HEK293 (cell line): ENCODE data around the gene LRCH1.

Experiments
- CTCF ChIA-PET: fragments of 350-600 bp; formaldehyde crosslinking; extraction: SDS; loops from one replicate; lab custom pipeline; 2021; ENCODE audit warnings: antibody characterized with exemption; lab: Yijun Ruan, JAX
- POLR2A ChIA-PET: fragments of 300-600 bp; formaldehyde crosslinking; extraction: SDS; loops from one replicate; lab custom pipeline; 2020; ENCODE audit warnings: antibody characterized with exemption, inconsistent platforms; lab: Yijun Ruan, JAX
- H3K27ac ChIP-seq: fragments of 200-500 bp; sonication (Bioruptor generic); 2 replicates; pipeline ENCODE4 v1.5.1; 2014; ENCODE audit warnings: low read depth, low read length, control low read depth, inconsistent platforms; ENCODE audit errors: extremely low read depth
- H3K36me3 ChIP-seq, 2 experiments: fragments of 200-500 bp in 1 of 2; sonication (Bioruptor generic) in 1 of 2; 1 replicate in 1 of 2; 2 replicates in 1 of 2; pipeline ENCODE4 v1.5.1; 2014 to 2017; ENCODE audit warnings: inconsistent platforms in 2 of 2, low read length in 2 of 2; ENCODE audit not compliant: control insufficient read depth in 2 of 2, insufficient read depth in 1 of 2
- H3K4me1 ChIP-seq: fragments of 200-500 bp; sonication (Bioruptor generic); 2 replicates; pipeline ENCODE4 v1.5.1; 2014; ENCODE audit warnings: mild to moderate bottlenecking, low read length, inconsistent platforms; ENCODE audit not compliant: control insufficient read depth, insufficient read depth
- H3K4me3 ChIP-seq: 2 replicates; pipeline ENCODE4 v1.5.1; 2011; ENCODE audit warnings: low read depth, mild to moderate bottlenecking, control low read depth, low read length, moderate library complexity
- H3K9me3 ChIP-seq: fragments of 200-500 bp; sonication (Bioruptor generic); 2 replicates; pipeline ENCODE4 v1.5.1; 2014; ENCODE audit warnings: low read depth, low read length, inconsistent platforms; ENCODE audit not compliant: control insufficient read depth, insufficient read depth
- EGR2 ChIP-seq: fragments of 450-650 bp; formaldehyde crosslinking; IDR thresholded peaks from 2 replicates; pipeline ENCODE4 v1.5.1; 2016; ENCODE audit warnings: low read depth, missing biosample characterization, missing genetic modification characterization
- KLF9 ChIP-seq: fragments of 450-650 bp; formaldehyde crosslinking; IDR thresholded peaks from 2 replicates; pipeline ENCODE4 v1.5.1; 2016; ENCODE audit warnings: missing biosample characterization, missing genetic modification characterization, low read depth
- MYNN ChIP-seq: fragments of 450-650 bp; formaldehyde crosslinking; IDR thresholded peaks from 2 replicates; pipeline ENCODE4 v1.5.1; 2016; ENCODE audit warnings: missing biosample characterization, missing genetic modification characterization, borderline replicate concordance
- SCRT1 ChIP-seq: fragments of 450-650 bp; formaldehyde crosslinking; IDR thresholded peaks from 2 replicates; pipeline ENCODE4 v1.5.1; 2016; ENCODE audit warnings: missing biosample characterization, missing genetic modification characterization, borderline replicate concordance
- SCRT2 ChIP-seq: fragments of 450-650 bp; formaldehyde crosslinking; IDR thresholded peaks from 2 replicates; pipeline ENCODE4 v1.5.1; 2016; ENCODE audit warnings: missing biosample characterization, missing genetic modification characterization
- SETDB1 ChIP-seq: IDR thresholded peaks from one replicate; pipeline ENCODE4 v1.6.1; 2017; ENCODE audit warnings: mild to moderate bottlenecking, low read length, moderate library complexity, mixed read lengths; ENCODE audit not compliant: insufficient read length
- TCF7L2 ChIP-seq: IDR thresholded peaks from 2 replicates; pipeline ENCODE4 v1.6.1; 2011; ENCODE audit warnings: low read depth, mild to moderate bottlenecking, inconsistent platforms, low read length, moderate library complexity, borderline replicate concordance
- ZBTB48 ChIP-seq: fragments of 450-650 bp; formaldehyde crosslinking; IDR thresholded peaks from 2 replicates; pipeline ENCODE4 v1.5.1; 2016; ENCODE audit warnings: missing biosample characterization, missing genetic modification characterization
- ZFHX2 ChIP-seq: fragments of 450-650 bp; formaldehyde crosslinking; conservative IDR thresholded peaks from 2 replicates; pipeline ENCODE4 v1.5.1; 2016; ENCODE audit warnings: missing biosample characterization, missing genetic modification characterization
- ZNF112 ChIP-seq: fragments of 450-650 bp; formaldehyde crosslinking; IDR thresholded peaks from 2 replicates; pipeline ENCODE4 v1.5.0; 2017; ENCODE audit warnings: missing biosample characterization, missing genetic modification characterization
- ZNF121 ChIP-seq: fragments of 450-650 bp; formaldehyde crosslinking; IDR thresholded peaks from 2 replicates; pipeline ENCODE4 v1.5.1; 2016; ENCODE audit warnings: missing biosample characterization, missing genetic modification characterization
- ZNF155 ChIP-seq: fragments of 450-650 bp; formaldehyde crosslinking; IDR thresholded peaks from 2 replicates; pipeline ENCODE4 v1.5.1; 2016; ENCODE audit warnings: missing biosample characterization, missing genetic modification characterization
- ZNF239 ChIP-seq: fragments of 450-650 bp; formaldehyde crosslinking; IDR thresholded peaks from 2 replicates; pipeline ENCODE4 v1.5.1; 2016; ENCODE audit warnings: missing biosample characterization, missing genetic modification characterization
- ZNF302 ChIP-seq: fragments of 450-650 bp; formaldehyde crosslinking; IDR thresholded peaks from 2 replicates; pipeline ENCODE4 v1.5.1; 2016; ENCODE audit warnings: missing biosample characterization, missing genetic modification characterization, low read depth
- ZNF311 ChIP-seq: fragments of 450-650 bp; formaldehyde crosslinking; IDR thresholded peaks from 2 replicates; pipeline ENCODE4 v1.5.1; 2017; ENCODE audit warnings: missing biosample characterization, missing genetic modification characterization, borderline replicate concordance
- ZNF366 ChIP-seq: fragments of 450-650 bp; formaldehyde crosslinking; conservative IDR thresholded peaks from 2 replicates; pipeline ENCODE4 v1.5.1; 2016; ENCODE audit warnings: missing biosample characterization, missing genetic modification characterization
- ZNF404 ChIP-seq: fragments of 450-650 bp; formaldehyde crosslinking; IDR thresholded peaks from 2 replicates; pipeline ENCODE4 v1.5.1; 2017; ENCODE audit warnings: missing biosample characterization, missing genetic modification characterization
- ZNF544 ChIP-seq: fragments of 450-650 bp; formaldehyde crosslinking; IDR thresholded peaks from 2 replicates; pipeline ENCODE4 v1.5.0; 2017; ENCODE audit warnings: missing biosample characterization, missing genetic modification characterization
- ZNF548 ChIP-seq: fragments of 450-650 bp; formaldehyde crosslinking; IDR thresholded peaks from 2 replicates; pipeline ENCODE4 v1.5.1; 2016; ENCODE audit warnings: missing biosample characterization, missing genetic modification characterization
- ZNF629 ChIP-seq: fragments of 450-650 bp; formaldehyde crosslinking; IDR thresholded peaks from 2 replicates; pipeline ENCODE4 v1.5.1; 2017; ENCODE audit warnings: missing biosample characterization, missing genetic modification characterization
- ZNF677 ChIP-seq: fragments of 450-650 bp; IDR thresholded peaks from 2 replicates; pipeline ENCODE4 v1.5.0; 2018; ENCODE audit warnings: missing biosample characterization, mild to moderate bottlenecking, missing genetic modification characterization, moderate library complexity
- TF ChIP-seq, protein P1 (sequence below): fragments of 450-650 bp; formaldehyde crosslinking; IDR thresholded peaks from 2 replicates; pipeline ENCODE4 v1.5.1; 2016; ENCODE audit warnings: missing biosample characterization, missing genetic modification characterization
- TF ChIP-seq, protein P2 (sequence below): fragments of 450-650 bp; formaldehyde crosslinking; conservative IDR thresholded peaks from 2 replicates; pipeline ENCODE4 v1.5.1; 2016; ENCODE audit warnings: low read depth, missing biosample characterization, missing genetic modification characterization

The LRCH1 gene

DNA sequence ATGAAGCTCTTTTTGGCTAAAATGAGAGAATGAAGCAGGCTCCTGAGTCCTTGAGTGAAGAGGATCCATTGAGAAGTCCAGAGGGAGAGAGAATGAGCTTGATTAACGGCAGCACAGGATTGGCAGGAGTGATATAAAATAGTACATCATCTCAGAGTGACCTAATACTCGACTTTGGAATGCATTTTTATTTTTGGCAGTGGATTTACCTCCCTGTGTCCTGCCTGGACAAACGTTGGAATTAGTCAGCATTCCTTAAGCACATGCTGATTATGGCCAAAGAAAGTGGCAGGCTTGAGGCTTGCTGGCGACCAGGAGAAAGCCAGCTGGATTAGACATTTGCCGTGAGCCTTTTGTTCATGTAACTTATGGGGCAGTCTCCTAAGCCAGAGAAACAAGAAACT, 22.9 kb downstream of the LRCH1 start (continued):
- TF ChIP-seq, protein P1, sequence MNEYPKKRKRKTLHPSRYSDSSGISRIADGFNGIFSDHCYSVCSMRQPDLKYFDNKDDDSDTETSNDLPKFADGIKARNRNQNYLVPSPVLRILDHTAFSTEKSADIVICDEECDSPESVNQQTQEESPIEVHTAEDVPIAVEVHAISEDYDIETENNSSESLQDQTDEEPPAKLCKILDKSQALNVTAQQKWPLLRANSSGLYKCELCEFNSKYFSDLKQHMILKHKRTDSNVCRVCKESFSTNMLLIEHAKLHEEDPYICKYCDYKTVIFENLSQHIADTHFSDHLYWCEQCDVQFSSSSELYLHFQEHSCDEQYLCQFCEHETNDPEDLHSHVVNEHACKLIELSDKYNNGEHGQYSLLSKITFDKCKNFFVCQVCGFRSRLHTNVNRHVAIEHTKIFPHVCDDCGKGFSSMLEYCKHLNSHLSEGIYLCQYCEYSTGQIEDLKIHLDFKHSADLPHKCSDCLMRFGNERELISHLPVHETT (tag by site-specific recombination): no peak
- TF ChIP-seq ZBTB48: no peak
- no peak for TF ChIP-seq ZNF544

DNA sequence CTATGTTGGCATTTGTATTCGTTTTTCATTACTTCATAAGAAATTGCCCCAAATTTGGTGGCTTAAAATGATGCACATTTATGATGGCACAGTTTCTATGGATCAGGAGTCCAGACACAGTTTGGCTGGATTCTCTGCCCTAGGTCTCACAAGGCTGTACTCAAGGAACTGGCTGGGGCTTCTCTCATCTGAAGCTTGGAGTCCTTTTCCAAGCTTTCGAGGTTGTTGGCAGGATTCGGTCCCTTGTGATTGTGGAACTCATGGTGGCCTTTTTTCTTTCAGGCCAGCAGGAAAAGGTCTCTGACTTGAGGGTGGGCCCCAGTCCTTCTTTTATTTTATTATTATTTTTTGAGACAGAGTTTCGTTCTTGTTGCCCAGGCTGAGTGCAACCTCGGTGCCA, 23.8 kb downstream of the LRCH1 start:
- Histone ChIP-seq H3K36me3 (no peaks in the 10 kb centered on the region), H3K4me1 (peaks cover 11% of the 10 kb centered on the region), H3K27ac (no peak overlapping the region), H3K4me3 (no peak overlapping the region), H3K9me3 (no peaks in the 10 kb centered on the region)
- TF ChIP-seq ZNF677 (no peak), ZNF548 (no peak), KLF9 (tag by site-specific recombination) (no peak), MYNN (no peak), TCF7L2 (no peak), ZNF155 (tag by site-specific recombination) (no peak), ZNF239 (tag by site-specific recombination) (no peak)
- TF ChIP-seq, protein P2, sequence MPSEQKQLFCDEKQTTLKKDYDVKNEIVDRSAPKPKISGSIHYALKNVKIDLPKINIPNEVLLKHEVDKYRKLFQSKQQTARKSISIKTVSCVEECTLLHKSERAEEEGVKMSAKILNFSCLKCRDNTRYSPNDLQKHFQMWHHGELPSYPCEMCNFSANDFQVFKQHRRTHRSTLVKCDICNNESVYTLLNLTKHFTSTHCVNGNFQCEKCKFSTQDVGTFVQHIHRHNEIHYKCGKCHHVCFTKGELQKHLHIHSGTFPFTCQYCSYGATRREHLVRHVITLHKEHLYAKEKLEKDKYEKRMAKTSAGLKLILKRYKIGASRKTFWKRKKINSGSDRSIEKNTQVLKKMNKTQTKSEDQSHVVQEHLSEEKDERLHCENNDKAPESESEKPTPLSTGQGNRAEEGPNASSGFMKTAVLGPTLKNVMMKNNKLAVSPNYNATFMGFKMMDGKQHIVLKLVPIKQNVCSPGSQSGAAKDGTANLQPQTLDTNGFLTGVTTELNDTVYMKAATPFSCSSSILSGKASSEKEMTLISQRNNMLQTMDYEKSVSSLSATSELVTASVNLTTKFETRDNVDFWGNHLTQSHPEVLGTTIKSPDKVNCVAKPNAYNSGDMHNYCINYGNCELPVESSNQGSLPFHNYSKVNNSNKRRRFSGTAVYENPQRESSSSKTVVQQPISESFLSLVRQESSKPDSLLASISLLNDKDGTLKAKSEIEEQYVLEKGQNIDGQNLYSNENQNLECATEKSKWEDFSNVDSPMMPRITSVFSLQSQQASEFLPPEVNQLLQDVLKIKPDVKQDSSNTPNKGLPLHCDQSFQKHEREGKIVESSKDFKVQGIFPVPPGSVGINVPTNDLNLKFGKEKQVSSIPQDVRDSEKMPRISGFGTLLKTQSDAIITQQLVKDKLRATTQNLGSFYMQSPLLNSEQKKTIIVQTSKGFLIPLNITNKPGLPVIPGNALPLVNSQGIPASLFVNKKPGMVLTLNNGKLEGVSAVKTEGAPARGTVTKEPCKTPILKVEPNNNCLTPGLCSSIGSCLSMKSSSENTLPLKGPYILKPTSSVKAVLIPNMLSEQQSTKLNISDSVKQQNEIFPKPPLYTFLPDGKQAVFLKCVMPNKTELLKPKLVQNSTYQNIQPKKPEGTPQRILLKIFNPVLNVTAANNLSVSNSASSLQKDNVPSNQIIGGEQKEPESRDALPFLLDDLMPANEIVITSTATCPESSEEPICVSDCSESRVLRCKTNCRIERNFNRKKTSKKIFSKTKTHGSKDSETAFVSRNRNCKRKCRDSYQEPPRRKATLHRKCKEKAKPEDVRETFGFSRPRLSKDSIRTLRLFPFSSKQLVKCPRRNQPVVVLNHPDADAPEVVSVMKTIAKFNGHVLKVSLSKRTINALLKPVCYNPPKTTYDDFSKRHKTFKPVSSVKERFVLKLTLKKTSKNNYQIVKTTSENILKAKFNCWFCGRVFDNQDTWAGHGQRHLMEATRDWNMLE (tag by site-specific recombination): no peak
- ChIA-PET POLR2A (no interaction called here), CTCF (no interaction called here)

DNA sequence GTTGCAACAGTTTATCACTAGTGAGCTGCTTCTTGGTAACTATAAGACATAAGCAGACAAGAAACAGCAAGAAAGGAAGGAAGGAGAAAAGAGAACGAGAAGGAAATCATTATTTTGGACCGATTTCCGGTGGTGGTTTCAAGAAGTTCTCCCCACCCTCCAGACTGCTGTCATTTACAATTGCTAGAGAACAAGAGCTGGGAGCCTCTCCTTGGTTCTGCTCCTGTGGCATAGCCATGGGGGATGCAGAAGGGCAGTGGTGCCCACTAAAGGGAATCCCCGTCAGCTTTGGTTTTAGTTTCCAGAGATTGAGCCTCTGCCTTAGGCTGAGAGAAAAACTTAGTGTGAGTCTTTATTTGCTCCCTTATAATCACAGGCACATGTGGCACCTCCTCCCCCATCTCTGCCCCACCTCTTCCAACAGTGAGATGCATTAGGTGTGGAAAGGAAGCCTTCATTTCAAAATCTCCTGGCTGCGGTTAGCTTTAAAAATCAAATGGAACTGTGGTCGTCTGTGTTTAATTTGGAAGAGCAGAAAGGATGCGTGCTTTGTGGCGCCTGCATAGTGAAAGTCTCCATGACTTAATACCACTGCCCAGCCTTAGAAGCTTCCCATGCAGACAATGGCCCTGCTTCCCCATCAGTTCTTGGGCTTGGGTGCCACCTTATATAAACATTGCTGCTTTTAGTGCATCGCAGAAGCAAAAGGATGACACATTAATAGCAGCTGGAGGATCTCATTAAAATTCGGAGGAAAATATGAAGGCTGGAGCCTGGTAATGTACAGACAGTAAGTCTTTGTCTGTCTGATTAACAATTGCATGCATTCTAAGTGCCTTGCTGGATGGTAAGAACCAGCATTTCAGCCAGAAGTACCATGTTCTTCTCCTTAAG, 25.0 kb downstream of the LRCH1 start:
- H3K4me1 ChIP-seq: peaks cover 11% of the 10 kb centered on the region
- H3K36me3 ChIP-seq: no peaks in the 10 kb centered on the region
- TF ChIP-seq ZNF311: no peak
- no peaks in the 10 kb centered on the region for H3K9me3 ChIP-seq
- no peak overlapping the region for H3K27ac ChIP-seq
- ChIA-PET CTCF (no interaction called here), POLR2A (no interaction called here)
- H3K4me3 ChIP-seq: no peak overlapping the region

DNA sequence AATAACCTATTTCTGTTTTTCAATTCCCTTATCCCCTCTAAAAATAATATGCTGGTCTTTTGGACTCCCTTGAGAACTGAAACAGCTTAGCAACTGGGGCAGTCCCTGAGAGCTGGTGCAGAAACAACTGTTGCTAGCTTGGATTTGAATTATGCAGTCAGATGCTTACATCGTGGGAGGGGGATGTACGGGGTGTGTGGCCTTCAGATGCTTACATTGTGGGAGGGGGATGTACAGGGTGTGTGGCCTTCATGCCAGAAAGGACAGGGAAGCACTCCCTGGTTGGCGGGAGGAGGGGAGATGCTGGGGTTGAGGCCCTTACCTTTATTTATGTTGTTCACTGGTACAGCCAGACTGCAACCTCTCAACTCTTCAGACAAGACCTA, 25.6 kb downstream of the LRCH1 start:
- no peak overlapping the region for H3K27ac ChIP-seq
- POLR2A ChIA-PET: no interaction called here
- TF ChIP-seq ZBTB48 (no peak), ZFHX2 (peak; percentile 36), ZNF302 (tag by site-specific recombination) (no peak), SCRT2 (peak; percentile 94), SCRT1 (tag by site-specific recombination) (peak; percentile 49; the same call in 1 of the 2 replicates), ZNF112 (no peak), ZNF629 (tag by site-specific recombination) (no peak), ZNF366 (tag by site-specific recombination) (no peak), SETDB1 (no peak), EGR2 (peak; percentile 60; the same call in 1 of the 2 replicates), ZNF404 (no peak), ZNF121 (tag by site-specific recombination) (no peak)
- H3K4me3 ChIP-seq: no peak overlapping the region
- H3K9me3 ChIP-seq: no peaks in the 10 kb centered on the region
- CTCF ChIA-PET: no interaction called here
- H3K4me1 ChIP-seq: peaks cover 13% of the 10 kb centered on the region
- H3K36me3 ChIP-seq: no peaks in the 10 kb centered on the region
